ENCODE results near the gene ERC2.

The ERC2 gene

DNA sequence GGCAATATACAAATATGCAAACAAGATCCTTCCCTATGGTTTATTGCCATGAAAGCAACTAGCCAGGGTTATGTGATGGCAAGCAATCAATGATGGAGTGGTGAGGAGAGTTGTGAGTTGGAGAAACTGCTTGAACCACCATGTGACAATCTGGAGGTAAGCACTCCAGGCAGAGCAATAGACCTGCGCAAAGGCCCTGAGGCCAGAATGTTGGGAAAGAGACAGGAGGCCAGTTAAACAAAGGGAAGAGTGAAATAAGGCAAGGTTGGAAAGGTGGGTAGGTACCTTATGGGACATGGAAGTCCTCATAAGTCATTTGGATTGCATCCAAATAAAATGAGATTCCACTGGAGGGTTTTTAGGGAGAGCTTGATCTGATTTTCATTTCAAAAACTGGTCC, 901.1 kb downstream of the ERC2 start:
- Mint-ChIP-seq H3K9me3 (no peaks in the 10 kb centered on the region), H3K4me3 (no peak overlapping the region), H3K4me1 (ENCODE audit: low read depth) (peaks cover 2% of the 10 kb centered on the region), H3K36me3 (ENCODE audit: low read depth) (no peaks in the 10 kb centered on the region), H3K27ac (no peak overlapping the region), H3K27me3 (ENCODE audit: low read depth) (no peaks in the 10 kb centered on the region)

- Mint-ChIP-seq H3K4me3 (no peak overlapping the region), H3K27ac (no peak overlapping the region), H3K27me3 (ENCODE audit: low read depth) (no peaks in the 10 kb centered on the region), H3K4me1 (ENCODE audit: low read depth) (no peaks in the 10 kb centered on the region), H3K36me3 (ENCODE audit: low read depth) (no peaks in the 10 kb centered on the region), H3K9me3 (no peaks in the 10 kb centered on the region)
Observed at GRCh38 chr3:55565521-55565920, 902.7 kb downstream of the ERC2 start.

DNA sequence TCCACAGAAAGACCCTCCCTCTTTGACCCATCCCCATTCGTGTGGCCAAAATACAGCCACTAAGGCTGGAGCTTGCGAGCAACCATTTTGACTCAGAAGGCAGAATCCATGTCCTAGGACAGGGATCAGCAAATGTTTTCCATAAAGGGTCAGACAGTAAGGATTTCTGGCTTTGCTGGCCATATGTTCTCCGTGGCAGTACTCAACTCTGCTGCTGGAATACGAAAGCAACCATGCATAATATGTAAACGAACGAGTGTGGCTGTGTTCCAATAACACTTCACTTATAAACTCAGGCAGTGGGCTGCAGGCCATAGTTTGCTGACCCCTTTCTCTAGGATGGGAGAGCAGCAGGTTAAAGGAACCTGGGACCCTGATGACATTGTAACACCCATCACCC, 903.5 kb downstream of the ERC2 start:
- H3K4me3 Mint-ChIP-seq = no peak overlapping the region
- H3K9me3 Mint-ChIP-seq = no peaks in the 10 kb centered on the region
- no peaks in the 10 kb centered on the region for H3K36me3 Mint-ChIP-seq (ENCODE audit: low read depth)
- no peaks in the 10 kb centered on the region for H3K4me1 Mint-ChIP-seq (ENCODE audit: low read depth)
- no peaks in the 10 kb centered on the region for H3K27me3 Mint-ChIP-seq (ENCODE audit: low read depth)
- no peak overlapping the region for H3K27ac Mint-ChIP-seq

DNA sequence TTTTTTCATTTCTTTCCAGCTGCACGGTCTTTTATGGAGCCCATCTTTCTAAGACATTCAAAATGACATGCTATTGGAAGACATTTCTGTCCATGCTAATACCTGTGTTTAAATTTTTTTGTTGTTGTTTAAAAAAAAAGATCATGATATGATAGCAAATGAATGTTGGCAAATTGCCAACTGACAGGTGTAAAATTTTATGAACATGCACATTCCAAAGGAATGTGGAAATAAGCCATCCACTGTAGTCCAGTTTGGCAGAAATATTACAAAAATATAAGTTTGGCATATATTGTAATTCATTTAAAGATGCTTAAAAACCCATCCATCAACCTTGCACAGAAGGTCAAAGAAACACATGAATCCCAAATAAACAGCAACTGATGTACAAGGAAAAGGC, 905.6 kb downstream of the ERC2 start:
- Mint-ChIP-seq H3K27ac (no peak overlapping the region), H3K4me3 (no peak overlapping the region), H3K9me3 (no peaks in the 10 kb centered on the region), H3K27me3 (ENCODE audit: low read depth) (no peaks in the 10 kb centered on the region), H3K4me1 (ENCODE audit: low read depth) (no peaks in the 10 kb centered on the region), H3K36me3 (ENCODE audit: low read depth) (no peaks in the 10 kb centered on the region)

DNA sequence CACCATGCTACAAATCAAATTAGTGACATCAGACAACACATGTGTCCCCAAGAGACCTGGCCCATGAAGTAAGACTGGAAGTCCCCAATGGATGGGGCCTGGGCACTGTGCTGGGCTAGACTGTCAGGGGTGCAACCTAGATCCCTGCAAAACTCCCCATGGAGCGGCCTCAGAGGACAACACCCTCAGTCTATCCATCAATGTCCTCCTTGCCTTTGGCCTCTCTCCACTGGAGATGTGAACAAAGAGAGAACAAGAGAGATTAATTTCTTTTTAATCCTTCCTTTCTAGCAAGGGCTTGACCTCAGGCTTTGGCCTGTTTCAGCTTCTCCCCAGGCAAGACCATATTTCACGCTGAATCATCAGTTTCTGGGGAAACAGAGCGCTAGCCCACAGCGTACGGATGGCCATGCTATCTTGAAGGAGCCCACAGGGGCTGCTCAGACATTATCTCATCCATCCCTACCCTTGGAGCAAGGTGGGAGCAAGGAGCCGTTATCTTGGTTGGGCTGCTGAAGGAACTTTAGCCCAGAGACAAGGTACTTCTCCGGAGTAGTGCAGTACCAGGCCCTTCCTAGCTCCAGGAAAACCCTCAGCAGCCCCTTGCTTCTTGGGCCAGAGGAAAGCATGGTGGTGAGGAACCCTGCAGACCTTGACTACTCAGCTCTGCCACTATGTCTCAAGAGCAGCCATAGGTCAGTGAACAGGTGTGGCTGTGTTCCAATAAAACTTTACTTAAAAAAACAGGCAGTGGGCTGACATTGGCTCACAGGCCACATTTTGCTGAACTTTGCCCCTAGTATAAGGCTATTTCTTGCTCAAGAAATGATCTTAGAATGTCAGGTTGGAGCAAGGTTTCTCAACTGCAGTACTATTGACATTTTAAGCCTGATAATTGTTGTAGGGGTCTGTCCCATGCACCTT, 908.5 kb downstream of the ERC2 start:
- no peaks in the 10 kb centered on the region for H3K36me3 Mint-ChIP-seq (ENCODE audit: low read depth)
- no peaks in the 10 kb centered on the region for H3K9me3 Mint-ChIP-seq
- H3K27me3 Mint-ChIP-seq (ENCODE audit: low read depth) = no peaks in the 10 kb centered on the region
- H3K27ac Mint-ChIP-seq = no peak overlapping the region
- H3K4me3 Mint-ChIP-seq = no peak overlapping the region
- no peaks in the 10 kb centered on the region for H3K4me1 Mint-ChIP-seq (ENCODE audit: low read depth)

- no peaks in the 10 kb centered on the region for H3K36me3 Mint-ChIP-seq (ENCODE audit: low read depth)
Observed at GRCh38 chr3:55558316-55558715, 910.0 kb downstream of the ERC2 start.

DNA sequence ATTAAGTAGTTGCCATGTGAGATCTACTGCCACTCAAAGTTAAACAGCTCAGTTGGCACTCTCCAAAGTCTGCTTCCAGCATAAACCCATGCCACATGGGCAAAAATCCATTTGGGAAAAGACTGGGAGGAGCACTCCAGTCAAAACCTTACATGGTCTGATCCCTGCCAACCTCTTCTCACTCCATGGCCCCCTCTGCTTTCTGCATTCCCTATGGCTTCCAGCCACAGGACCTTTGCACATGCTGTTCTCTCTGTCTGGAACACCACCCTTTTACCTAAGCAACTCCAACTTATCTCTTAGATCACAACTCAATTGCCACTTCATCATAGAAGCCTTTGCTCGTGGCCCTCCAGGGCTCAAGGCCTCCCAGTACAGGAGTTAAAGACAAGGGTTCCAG, 910.7 kb downstream of the ERC2 start:
- Mint-ChIP-seq H3K4me3 (no peak overlapping the region), H3K27me3 (ENCODE audit: low read depth) (no peaks in the 10 kb centered on the region), H3K27ac (no peak overlapping the region), H3K36me3 (ENCODE audit: low read depth) (no peaks in the 10 kb centered on the region), H3K9me3 (no peaks in the 10 kb centered on the region), H3K4me1 (ENCODE audit: low read depth) (no peaks in the 10 kb centered on the region)

More at GRCh38 chr3:55558316-55558715, 910.0 kb downstream of the ERC2 start:
- no peaks in the 10 kb centered on the region for H3K27me3 Mint-ChIP-seq (ENCODE audit: low read depth)
- H3K27ac Mint-ChIP-seq = no peak overlapping the region
- no peak overlapping the region for H3K4me3 Mint-ChIP-seq
- no peaks in the 10 kb centered on the region for H3K4me1 Mint-ChIP-seq (ENCODE audit: low read depth)
- H3K9me3 Mint-ChIP-seq = no peaks in the 10 kb centered on the region

DNA sequence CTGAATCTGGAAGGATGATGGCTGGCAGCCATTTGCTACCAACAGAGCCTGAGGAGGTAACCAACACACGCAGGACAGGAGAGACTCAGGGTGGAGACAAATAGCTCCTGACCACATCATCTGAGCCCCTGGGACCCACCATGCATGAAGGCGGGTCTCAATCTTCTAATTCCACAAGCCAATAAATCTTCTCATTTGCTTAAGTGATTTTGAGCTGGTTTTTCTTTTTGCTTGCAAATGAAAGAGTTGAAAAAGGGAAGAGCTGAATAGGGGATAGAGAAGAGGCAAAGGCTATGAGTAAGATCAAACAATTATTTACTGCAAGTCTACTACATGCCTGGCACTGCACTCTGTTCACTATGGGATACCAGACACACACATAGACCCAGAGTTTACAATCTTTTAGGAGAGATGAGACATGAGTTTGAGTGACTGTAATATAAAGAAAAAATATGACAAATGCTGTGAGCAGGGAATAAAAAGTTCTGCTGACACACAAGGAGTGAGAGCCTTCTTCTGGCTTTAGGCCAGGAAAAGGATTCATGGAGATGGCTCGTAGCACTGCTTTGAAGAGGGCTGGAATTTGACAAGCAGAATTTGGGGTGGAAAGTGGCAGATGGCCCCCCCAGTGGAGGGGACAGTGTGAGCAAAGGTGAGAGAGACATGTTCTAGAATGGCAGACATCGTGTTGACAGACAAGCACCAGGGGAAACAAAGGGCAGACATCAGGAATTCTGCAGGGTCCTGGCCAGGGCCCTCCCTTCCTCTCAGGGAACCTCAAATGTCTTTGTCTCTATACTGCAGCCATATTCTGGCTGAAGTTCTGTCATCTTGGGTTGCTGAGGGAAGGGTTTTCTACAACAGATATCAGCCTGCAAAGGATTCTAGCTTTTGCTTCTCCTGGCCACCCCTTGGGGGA, 911.4 kb downstream of the ERC2 start:
- Mint-ChIP-seq H3K9me3 (no peaks in the 10 kb centered on the region), H3K4me1 (ENCODE audit: low read depth) (no peaks in the 10 kb centered on the region), H3K27ac (no peak overlapping the region), H3K27me3 (ENCODE audit: low read depth) (no peaks in the 10 kb centered on the region), H3K4me3 (no peak overlapping the region), H3K36me3 (ENCODE audit: low read depth) (no peaks in the 10 kb centered on the region)

DNA sequence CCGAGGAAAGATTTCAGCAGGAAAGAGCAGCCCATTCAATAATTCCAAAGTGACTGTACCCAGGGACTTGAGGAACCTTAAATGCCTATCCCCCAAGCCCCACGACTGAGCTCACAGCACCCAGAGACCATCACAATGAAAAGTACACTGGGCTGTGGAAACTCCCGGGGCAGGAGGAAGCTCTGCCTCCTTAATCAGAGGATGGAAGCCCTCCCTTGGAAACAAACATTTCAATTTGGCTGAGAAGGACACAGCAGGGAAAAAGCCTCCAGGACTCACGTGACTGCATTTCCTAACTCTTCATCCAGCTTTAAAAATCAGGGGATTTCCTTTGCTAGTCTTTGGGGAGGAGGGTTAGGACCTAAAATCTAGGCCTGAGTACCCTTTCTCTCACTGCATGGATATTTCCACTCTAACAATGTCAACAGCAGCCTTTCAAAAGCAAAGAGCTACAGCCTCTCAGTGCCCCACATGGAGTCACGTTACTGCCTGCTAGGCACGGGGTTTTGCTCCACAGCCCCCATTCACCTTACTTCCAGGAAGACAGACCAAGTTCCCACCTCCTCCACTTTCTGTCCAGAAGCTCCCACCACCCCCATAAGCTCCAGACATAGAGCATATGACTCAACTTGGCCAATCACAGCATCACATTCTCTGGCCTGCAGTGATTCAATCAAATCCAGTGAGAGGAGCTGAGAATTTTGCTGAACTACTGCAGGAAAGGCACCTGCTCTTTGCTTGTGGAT, 912.2 kb downstream of the ERC2 start:
- no peak overlapping the region for H3K4me3 Mint-ChIP-seq

DNA sequence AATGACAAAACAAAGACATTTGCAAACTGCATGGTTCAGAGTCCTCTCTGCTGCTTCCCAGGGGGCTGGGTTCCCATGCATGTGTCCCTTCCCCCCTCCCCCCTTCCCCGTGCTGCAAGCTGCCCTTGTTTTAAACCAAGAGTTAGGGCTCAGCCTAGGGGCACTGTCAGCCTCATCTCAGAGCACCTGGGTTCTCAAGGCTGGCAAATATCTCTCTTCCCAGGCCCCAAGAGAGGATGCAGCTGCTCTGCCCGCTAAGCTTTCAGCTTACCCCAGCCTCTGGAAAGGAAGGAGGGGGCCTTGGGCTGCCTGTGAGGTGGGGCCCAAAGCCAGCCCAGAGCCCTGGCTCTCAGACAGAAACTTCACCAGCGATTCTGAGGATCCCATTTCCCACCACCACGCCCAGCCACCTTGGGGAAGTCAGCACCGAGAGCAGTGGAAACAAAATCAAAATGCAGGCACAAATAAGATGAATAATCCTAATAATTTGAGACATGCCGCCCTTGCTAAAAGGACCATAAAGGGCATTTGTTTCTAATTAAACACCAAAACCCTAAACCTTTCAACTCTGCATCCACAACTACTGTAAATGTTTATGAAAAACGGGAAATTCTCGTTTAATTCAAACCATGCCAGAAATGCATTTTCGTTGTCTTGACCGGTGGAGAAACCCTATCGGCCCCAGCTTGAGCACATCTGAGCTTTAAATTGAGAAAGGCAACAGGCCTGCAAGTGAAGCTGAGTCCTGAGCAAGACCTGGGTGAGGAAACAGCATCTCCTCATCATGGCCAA, 913.4 kb downstream of the ERC2 start:
- Mint-ChIP-seq H3K27me3 (ENCODE audit: low read depth) (no peaks in the 10 kb centered on the region), H3K27ac (no peak overlapping the region), H3K36me3 (ENCODE audit: low read depth) (no peaks in the 10 kb centered on the region), H3K4me1 (ENCODE audit: low read depth) (no peaks in the 10 kb centered on the region), H3K4me3 (no peak overlapping the region), H3K9me3 (peaks cover 5% of the 10 kb centered on the region)

More for the DNA sequence above, 912.2 kb downstream of the ERC2 start:
- Mint-ChIP-seq H3K27me3 (ENCODE audit: low read depth) (no peaks in the 10 kb centered on the region), H3K9me3 (no peaks in the 10 kb centered on the region), H3K27ac (no peak overlapping the region), H3K36me3 (ENCODE audit: low read depth) (no peaks in the 10 kb centered on the region), H3K4me1 (ENCODE audit: low read depth) (no peaks in the 10 kb centered on the region)

DNA sequence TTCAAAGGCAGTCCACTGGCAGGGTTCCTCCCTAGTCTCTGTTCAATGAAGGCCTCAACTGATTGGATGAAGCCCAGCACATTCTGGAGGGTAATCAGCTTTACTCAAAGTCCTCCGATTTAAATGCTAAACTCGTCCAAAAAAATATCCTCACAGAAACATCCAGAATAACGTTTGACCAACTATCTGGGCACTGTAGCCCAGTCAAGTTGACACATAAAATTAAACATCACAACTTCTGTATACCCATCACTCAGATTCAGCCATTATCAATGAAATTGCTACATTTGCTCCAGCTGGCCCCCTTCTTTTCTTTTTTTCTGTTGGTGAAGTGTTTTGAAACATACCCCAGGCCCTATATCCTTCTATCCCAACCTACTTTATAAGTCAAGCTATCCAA, 916.6 kb downstream of the ERC2 start:
- Mint-ChIP-seq H3K27me3 (ENCODE audit: low read depth) (no peaks in the 10 kb centered on the region), H3K9me3 (peaks cover 5% of the 10 kb centered on the region), H3K27ac (no peak overlapping the region), H3K4me1 (ENCODE audit: low read depth) (no peaks in the 10 kb centered on the region), H3K36me3 (ENCODE audit: low read depth) (no peaks in the 10 kb centered on the region), H3K4me3 (no peak overlapping the region)

GRCh38 chr3:55549177-55549576, 919.1 kb downstream of the ERC2 start:
- peaks cover 5% of the 10 kb centered on the region for H3K9me3 Mint-ChIP-seq
- H3K36me3 Mint-ChIP-seq (ENCODE audit: low read depth) = no peaks in the 10 kb centered on the region
- no peaks in the 10 kb centered on the region for H3K27me3 Mint-ChIP-seq (ENCODE audit: low read depth)
- H3K4me3 Mint-ChIP-seq = no peak overlapping the region
- no peaks in the 10 kb centered on the region for H3K4me1 Mint-ChIP-seq (ENCODE audit: low read depth)
- no peak overlapping the region for H3K27ac Mint-ChIP-seq

DNA sequence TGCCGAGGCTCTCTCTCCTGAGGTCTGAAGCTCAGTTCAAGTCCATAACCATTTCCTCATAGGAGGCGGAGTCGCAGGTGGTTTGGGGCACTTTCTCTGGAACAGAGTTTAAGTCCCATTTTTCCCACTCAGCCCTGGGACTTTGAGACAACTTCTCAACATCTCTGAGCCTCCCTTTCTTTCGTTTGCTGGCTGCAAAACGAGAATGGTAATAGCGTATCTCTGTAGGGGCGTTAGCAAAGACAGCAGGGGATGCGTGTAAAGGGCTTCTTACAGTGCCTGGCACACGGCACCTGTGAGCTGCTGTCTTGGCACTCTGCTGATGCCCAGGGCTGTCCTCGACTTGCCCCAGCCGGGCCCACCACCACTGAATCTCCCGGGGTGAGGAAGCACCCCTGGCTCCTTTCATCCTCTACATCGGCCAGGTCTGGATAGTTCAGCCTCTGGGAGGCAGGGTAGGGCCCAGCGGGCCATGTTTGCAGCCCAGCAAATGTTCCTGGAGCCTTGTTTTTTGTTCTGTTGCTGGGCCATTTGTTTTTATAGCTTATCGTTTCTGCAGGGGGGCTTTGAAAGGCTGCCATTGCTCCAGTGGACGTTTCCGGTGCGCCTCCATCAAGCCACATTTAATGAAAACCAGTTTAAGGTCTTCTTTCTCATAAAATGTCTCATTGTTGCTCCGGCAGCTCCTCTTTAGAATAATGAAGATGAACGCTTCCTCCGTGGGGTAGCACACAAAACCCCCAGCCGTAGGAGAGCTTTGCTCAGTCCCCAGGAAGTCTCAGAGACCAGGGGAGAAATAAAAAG, 921.2 kb downstream of the ERC2 start:
- peaks cover 5% of the 10 kb centered on the region for H3K9me3 Mint-ChIP-seq
- no peaks in the 10 kb centered on the region for H3K36me3 Mint-ChIP-seq (ENCODE audit: low read depth)
- H3K4me1 Mint-ChIP-seq (ENCODE audit: low read depth) = no peaks in the 10 kb centered on the region
- H3K4me3 Mint-ChIP-seq = no peak overlapping the region
- H3K27ac Mint-ChIP-seq = no peak overlapping the region
- H3K27me3 Mint-ChIP-seq (ENCODE audit: low read depth) = no peaks in the 10 kb centered on the region

All from T-helper 1 cell treated with Interleukin-12 subunit alpha and Interleukin-12 subunit beta and Interleukin-4 antibody, amounts not matched to agents 30 μg/mL and 1 μg/mL, for 36 hours (primary cell).